Esophagus muscularis mucosa (tissue), 4 donors: ENCODE data around the gene SMCO2.

Experiments
- EP300 ChIP-seq: sonication (generic); formaldehyde crosslinking; IDR thresholded peaks from one replicate; pipeline ENCODE4 v1.6.1; 2017; ENCODE audit warnings: antibody characterized with exemption
- POLR2A ChIP-seq: fragments of 450-650 bp; IDR thresholded peaks from one replicate; pipeline ENCODE4 v1.6.1; 2017; ENCODE audit warnings: antibody characterized with exemption, moderate library complexity, mild to moderate bottlenecking, low read depth
- POLR2AphosphoS5 ChIP-seq, 2 donors: sonication (generic); formaldehyde crosslinking; IDR thresholded peaks; one replicate each; pipeline ENCODE4 v1.6.1; 2017; ENCODE audit warnings: antibody characterized with exemption in 2 of 2
- TF ChIP-seq, protein P1 (sequence below), 3 experiments: fragments of 200-600 bp in 2 of 3; fragments of 450-650 bp in 1 of 3; sonication (generic) in 2 of 3; IDR thresholded peaks; one replicate each; pipeline ENCODE4 v1.5.1; 2017 to 2019; ENCODE audit warnings: antibody characterized with exemption in 3 of 3, mild to moderate bottlenecking in 2 of 3, moderate library complexity in 1 of 3

DNA sequence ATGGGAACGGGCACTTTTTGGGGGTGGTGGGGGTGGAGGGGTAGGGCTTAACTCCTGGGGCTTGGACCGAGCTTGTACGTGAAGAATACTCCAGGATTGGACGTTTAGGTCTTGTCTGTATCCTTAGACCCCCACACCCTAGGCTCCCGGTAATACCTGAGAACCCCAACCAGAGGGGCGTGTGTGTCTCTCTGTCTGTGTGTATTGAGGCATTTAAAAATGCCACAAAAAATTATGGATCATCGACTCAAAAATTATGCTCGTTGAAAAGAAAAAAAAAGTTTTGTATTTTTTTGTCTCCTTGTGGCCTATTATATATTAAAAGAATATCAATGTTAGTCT lies 77.9 kb downstream of the SMCO2 start:
- TF ChIP-seq, protein P1, sequence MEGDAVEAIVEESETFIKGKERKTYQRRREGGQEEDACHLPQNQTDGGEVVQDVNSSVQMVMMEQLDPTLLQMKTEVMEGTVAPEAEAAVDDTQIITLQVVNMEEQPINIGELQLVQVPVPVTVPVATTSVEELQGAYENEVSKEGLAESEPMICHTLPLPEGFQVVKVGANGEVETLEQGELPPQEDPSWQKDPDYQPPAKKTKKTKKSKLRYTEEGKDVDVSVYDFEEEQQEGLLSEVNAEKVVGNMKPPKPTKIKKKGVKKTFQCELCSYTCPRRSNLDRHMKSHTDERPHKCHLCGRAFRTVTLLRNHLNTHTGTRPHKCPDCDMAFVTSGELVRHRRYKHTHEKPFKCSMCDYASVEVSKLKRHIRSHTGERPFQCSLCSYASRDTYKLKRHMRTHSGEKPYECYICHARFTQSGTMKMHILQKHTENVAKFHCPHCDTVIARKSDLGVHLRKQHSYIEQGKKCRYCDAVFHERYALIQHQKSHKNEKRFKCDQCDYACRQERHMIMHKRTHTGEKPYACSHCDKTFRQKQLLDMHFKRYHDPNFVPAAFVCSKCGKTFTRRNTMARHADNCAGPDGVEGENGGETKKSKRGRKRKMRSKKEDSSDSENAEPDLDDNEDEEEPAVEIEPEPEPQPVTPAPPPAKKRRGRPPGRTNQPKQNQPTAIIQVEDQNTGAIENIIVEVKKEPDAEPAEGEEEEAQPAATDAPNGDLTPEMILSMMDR (IDR thresholded peaks at IDR 0.05), result no peak
- TF ChIP-seq POLR2A, result no peak
- TF ChIP-seq POLR2AphosphoS5 (IDR thresholded peaks at IDR 0.05), result no peak
- TF ChIP-seq EP300, result no peak
